ENCODE results near the gene CHPF.

- TF ChIP-seq BRCA1 (IDR thresholded peaks at IDR 0.05; ENCODE audit: low read depth, low read length) (no peak), SREBF2 (IDR thresholded peaks at IDR 0.05; ENCODE audit: low read length) (no peak), TCF12 (IDR thresholded peaks at IDR 0.05; ENCODE audit: low read depth, low read length) (no peak), ZNF24 (IDR thresholded peaks at IDR 0.05) (no peak), EZH2 (IDR thresholded peaks at IDR 0.05; ENCODE audit: borderline replicate concordance, control insufficient read depth, low read depth, low read length) (no peak), CTCF (IDR thresholded peaks at IDR 0.05 in 2 of 3, conservative IDR thresholded peaks at IDR 0.05 in 1 of 3; ENCODE audit: control insufficient read depth in 2 of 3, extremely low read depth in 1 of 3, insufficient read depth in 1 of 3, low read depth in 3 of 3, low read length in 3 of 3) (no peak), SMAD1 (IDR thresholded peaks at IDR 0.05; ENCODE audit: low read depth, partially characterized antibody) (no peak), ATF3 (IDR thresholded peaks at IDR 0.05; ENCODE audit: borderline replicate concordance, extremely low read depth, low read depth, low read length) (no peak), YY1 (IDR thresholded peaks at IDR 0.05; ENCODE audit: low read depth, low read length) (no peak), SMARCA5 (IDR thresholded peaks at IDR 0.05) (no peak), USF2 (IDR thresholded peaks at IDR 0.05; ENCODE audit: borderline replicate concordance, low read depth, low read length) (no peak), MYC (IDR thresholded peaks at IDR 0.05; ENCODE audit: insufficient read depth, insufficient read length, insufficient replicate concordance, low read length, severe bottlenecking) (no peak), JUND (IDR thresholded peaks at IDR 0.05; ENCODE audit: low read depth, low read length) (no peak)
Observed at GRCh38 chr2:219520079-219520478, 23.5 kb downstream of the CHPF start.

Measured in GM12878 (cell line).